Amygdala (tissue), 56 donors: ENCODE data around the gene ZNF17.
"Not testable (repeated sequence)": the region's sequence is repeated elsewhere in the genome, so short reads cannot be mapped to it uniquely, and the experiment has no call there.

Experiments used
- DNase-seq, 56 donors: peaks; one replicate each; lab custom pipeline; 2025; lab: John Stamatoyannopoulos, UW

Gene ZNF17

DNA sequence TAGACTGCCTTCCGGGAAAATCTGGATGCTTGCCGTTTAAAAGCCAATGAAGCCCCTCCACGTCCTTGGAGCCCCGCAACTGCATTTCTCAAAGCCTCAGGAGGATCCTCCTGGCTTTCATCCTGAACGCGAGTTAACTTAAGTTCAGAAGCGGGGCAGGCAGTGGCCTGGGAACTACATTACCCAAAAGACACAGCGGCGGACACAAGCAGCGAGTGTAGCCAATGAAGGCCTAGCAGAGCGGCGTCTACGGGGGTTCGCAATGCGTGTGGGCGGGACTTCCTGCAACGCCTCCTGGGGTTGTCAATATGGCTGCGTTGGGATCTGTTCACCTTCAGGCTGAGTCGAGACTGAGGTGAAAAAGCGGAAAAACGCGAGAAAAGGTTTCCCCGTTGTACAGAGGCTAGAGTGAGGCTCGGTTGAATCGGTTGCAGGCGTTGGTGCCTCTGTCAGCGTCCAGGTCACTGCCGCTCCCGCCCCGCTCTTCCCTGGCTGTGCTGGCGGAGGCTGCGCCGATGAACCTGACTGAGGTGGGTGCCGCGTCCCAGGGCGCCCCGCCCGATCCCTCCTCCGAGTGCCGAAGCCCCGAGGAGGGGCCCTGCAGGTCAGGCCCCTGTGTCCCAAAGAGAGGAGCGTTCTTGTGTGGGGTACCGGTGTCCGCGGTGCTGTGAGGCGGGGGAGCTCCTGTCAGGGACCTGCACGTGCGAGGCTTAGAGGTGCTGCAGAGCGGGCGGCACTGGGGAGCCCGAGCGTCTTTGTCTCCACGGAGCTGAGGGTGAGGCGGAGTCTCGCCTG, at the start of gene ZNF17:
TSS of gene ZNF17 (plus strand) at position 285 of the 795 bp plus-strand sequence. CDS start 2,455 bp downstream, outside the sequence.
- peak; percentile 18 to 97 (median 89) for DNase-seq

DNA sequence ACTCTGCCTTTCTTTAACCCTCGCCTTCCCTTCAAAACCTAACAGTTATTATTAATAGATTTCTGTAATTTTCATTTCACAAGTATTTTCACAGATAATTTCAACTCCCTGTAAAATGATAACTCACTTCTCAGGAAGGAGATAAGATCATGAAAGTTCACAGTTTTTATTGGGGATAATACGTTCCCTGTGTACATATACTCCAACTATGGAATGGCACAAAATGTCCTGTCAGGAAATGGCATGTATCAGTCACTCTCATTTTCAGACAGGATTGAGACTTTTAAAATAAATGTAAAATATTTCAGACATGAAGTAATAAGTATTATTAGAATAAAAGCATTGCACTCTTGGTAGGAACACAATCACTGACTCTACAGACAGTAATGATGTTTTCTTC, 48.5 kb upstream of the ZNF17 start:
- no peak for DNase-seq

DNA sequence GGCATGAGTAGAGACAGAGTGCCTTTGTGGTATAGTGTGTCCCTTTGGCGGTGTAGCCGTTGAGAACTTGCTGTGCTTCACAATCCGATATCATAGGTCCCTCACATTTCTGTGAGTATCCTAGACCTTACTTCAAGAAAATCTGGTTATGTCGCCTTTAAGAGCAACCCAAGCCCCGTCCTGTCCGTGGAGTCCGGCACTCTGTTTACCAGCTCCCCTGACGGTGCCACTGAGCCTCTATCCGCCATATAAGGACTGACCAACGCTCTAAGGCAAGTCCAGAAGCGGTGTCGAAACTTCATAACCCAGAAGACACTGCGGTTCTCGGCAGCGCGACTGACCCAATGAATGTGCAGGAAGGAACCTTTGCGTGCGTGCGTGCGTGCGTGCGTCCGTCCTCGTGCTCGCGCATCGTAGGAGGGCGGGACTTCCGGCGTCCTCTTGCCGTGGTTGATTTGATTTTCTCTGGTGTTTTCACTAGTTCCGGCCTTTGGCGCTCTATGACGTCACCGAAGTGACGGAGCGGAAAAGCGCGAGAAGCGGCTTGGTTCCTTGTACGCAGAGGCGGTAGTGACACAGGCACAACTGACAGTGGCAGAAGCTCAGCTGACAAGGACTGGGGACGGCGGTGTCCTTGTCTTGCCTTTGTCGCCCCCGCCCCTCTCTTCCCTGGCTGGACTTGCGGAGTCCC, 47.8 kb upstream of the ZNF17 start, which contains the start of the genes TRAPPC2B and ZNF547:
TSS of gene TRAPPC2B (plus strand) at position 555 of the 691 bp plus-strand sequence. CDS start 1,283 bp downstream, outside the sequence.
TSS of gene ZNF547 (plus strand) at position 555 of the 691 bp plus-strand sequence. CDS start 5,005 bp downstream, outside the sequence.
- peak; percentile 73 to 99 (median 97) for DNase-seq

DNA sequence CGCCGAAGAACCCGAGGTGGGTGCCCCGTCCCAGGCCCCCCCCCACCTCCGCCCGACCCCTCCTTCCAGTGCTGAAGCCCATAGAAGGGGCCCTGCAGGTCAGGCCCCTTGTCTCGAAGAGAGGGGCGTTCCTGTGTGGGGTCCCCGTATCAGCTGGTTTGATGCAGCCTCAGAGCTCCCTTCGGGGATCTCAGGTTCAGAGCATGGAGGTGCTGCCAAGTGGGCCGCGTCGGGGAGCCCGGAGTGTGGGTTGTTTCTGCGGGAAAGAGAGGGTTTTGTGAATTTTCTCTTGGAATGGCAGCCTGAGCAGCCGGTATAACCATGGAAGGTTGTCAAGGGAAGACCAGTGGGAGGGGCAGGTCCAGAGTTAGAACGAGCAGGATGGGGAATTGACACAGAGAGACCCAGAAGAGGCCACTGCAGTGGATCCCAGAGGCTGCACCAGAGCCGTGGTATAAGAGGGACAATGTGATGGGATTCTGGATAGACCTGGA, 47.2 kb upstream of the ZNF17 start:
- DNase-seq = peak in 4 of 56 donors; percentile 22 to 36 (median 26)

DNA sequence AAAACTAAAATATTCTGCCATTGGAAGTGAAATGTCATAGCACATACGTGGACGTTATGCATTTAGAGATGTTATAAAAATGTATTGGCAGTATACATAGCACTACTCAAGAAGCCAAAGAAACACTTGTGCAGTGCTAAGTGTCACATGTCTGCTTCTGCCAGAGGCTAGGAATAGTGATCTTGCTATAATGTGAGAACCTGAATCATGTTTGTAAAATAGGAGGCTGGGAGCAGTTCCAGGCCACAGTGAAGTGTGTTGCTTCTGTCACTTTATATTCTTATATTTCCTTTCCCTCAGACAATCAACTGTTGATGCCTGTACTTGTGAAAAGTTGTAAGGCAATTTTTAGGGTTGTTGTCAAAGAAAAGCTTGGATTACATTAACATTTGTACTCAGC, 44.2 kb upstream of the ZNF17 start:
- no peak for DNase-seq

DNA sequence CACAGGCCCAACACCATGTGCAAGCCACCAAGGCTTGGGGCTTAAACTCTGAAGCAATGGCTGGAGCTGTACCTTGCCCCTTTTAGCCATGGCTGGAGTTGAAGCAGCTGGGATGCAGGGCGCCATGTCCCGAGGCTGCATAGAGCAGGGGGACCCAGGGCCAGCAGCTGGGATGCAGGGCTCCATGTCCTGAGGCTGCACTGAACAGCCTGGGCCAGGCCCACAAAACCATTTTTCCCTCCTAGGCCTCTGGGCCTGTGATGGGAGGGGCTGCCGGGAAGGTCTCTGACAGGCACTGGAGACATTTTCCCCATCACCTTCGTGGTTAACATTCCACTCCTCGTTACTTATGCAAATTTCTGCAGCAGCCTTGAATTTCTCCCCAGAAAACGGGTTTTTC, 36.8 kb upstream of the ZNF17 start:
- DNase-seq = no peak

DNA sequence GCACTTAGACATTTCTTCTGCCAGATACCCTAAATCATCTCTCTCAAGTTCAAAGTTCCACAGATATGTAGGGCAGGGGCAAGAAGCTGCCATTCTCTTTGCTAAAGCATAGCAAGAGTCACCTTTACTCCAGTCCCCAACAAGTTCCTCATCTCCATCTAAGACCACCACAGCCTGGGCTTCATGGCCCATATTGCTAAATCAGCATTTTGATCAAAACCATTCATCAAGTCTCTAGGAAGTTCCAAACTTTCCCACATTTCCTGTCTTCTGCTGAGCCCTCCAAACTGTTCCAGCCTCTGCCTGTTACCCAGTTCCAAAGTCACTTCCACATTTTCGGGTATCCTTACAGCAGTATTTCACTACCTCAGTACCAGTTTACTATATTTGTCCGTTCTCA, 36.3 kb upstream of the ZNF17 start:
- not testable (repeated sequence) for DNase-seq

DNA sequence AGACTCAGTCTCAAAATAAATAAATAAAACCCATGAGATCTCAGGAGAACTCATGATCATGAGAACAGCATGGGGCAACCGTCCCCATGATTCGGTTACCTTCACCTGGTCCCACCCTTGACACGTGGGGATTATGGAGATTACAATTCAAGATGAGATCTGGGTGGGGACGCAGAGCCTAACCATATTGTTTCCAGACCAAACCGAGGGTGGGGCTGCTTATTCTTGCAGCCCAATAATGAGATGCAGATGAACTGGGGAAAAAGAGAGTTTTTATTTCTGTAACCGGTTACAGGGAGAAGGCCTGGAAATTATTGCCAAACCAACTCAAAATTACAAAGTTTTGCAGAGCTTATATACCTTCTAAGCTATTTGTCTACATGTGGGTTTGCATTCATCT, 34.8 kb upstream of the ZNF17 start:
- DNase-seq = no peak

DNA sequence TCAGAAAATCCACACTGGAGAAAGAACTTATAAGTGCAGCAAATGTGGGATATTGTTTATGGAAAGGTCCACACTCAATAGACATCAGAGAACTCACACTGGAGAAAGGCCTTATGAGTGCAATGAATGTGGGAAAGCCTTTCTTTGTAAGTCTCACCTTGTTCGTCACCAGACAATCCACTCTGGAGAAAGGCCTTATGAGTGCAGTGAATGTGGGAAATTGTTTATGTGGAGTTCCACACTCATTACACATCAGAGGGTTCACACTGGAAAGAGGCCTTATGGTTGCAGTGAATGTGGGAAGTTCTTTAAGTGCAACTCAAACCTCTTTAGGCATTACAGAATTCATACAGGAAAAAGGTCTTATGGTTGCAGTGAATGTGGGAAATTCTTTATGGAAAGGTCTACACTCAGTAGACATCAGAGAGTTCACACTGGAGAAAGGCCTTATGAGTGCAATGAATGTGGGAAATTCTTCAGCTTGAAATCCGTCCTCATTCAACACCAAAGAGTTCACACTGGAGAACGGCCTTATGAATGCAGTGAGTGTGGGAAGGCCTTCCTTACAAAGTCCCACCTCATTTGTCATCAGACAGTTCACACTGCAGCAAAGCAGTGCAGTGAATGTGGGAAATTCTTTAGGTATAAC, 33.3 kb upstream of the ZNF17 start:
- no peak for DNase-seq

DNA sequence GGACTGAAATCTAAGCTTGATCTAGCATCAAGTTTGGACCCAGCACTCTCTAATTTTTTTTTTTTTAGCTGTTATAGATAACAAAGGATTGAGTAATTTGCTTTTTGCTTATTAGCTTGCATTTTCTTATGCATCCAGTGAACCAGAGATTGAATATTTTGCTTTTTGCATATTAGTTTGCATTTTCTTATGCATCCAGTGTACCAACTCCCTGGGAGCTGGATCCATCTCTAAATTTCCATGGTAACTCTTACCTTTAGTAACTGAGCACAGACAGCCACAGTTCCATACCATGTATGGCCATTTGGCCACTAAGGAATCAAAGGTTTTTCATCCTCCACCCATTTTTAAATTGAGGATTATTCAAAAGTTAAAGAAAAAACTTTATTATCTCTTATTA, 30.0 kb upstream of the ZNF17 start:
- no peak for DNase-seq

DNA sequence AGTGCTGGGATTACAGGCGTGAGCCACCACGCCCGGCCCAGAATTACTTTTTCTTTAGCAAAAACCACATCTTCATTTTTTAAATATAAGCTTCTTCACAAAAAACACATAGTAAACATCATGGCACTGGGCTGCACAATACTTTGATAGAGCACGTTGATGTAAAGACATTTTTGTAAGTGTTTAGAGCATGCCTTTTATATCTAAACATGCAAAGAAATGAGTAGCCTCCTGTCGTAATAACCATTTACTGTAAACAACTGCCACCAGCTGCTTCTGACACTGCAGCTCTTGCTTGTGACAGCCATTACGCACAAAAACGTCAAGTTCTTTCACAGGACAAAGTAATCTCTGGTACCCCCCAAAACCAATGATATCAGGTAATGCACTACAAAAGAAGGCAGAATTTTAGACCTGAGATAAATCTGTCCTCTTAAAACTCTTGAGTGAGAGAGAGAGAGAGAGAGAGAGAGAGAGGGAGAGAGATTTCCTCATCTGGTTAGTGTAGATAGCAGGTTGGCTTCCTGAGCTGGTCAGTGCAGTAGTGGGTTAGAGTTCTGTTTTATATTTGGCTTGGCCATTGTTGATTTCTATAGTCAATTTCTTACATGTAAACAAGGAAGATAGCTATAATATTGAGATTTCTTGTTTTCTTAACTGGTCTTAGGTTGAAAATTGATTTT, 28.0 kb upstream of the ZNF17 start:
- no peak for DNase-seq

DNA sequence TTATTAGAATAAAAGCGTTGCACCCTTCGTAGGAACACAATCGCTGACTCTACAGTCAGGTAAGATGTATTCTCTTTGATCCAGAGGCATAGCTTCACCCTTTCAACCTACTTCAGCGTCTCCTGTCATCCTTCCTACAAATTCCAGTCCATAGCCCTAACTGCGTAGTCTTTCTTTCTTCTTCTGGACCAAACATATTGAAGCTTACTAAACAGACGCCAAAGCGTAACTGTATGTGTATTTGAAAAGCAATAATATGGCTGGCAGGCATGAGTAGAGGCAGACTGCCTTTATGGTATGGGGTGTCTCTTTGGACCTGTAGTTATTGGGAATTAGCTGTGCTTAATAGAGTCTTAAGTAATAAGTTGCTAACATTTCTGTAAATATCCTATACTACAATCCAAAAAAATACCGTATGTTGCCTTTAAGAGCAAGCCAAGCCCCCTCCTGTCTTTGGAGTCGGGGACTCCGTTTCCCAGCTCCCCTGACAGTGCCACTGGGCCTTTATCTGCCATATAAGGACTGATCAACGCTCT, 21.7 kb upstream of the ZNF17 start:
- no peak for DNase-seq

DNA sequence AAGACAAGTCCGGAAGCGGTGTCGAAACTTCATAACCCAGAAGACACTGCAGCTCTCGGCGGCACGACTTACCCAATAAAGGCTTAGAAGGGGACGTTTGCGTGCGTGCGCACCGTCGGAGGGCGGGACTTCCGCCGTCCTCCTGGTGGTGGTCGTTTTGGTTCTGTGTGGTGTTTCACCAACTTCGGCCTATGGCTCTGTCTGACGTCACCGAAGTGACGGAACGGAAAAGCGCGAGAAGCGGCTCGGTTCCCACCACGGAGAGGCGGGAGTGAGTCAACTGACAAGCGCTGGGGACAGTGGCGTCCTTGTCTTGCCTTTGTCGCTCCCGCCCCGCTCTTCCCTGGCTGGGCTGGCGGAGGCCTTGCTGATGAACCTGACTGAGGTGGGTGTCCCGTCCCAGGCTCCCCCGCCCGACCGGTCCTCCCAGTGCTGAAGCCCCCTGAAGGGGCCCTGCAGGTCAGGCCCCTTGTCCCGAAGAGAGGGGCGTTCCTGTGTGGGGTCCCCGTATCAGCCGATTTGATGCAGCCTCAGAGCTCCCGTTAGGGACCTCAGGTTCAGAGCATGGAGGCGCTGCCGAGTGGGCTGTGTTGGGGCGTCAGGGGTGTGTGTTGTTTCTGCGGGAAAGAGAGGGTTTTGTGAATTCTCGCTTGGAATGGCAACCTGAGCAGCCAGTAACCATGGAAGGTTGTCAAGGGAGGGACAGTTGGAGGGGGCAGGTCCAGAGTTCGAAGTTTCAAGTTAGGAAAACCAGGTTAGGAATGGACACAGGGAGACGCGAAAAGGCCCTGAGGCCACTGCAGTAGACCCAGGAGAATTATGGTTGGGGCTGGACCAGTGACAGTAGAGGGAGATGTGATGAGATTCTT, 21.0 kb upstream of the ZNF17 start, which contains the start of gene ZNF548:
TSS of gene ZNF548 (plus strand) at position 125 of the 869 bp plus-strand sequence. CDS start at position 371, 246 bp downstream.
- peak; percentile 43 to 99 (median 97) for DNase-seq

DNA sequence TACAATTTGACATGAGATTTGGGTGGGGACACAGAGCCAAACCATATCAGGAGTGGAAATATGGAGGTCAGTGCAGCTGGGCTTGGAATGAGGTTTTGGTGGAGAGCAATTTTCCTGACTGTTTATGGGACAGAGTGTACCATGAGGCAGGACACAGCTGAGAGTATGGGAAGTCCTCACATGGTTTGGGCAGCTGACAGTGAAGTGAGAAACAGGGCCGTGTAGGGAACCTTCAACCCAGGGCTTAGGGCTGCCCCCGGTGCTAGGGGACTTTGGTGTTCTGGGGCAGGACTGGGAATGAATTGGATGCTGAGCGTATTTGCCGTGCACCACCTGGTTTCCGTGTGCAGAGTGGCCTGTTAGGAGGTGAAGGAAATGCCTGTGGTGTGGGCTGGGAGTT, 15.3 kb upstream of the ZNF17 start:
- DNase-seq = no peak

DNA sequence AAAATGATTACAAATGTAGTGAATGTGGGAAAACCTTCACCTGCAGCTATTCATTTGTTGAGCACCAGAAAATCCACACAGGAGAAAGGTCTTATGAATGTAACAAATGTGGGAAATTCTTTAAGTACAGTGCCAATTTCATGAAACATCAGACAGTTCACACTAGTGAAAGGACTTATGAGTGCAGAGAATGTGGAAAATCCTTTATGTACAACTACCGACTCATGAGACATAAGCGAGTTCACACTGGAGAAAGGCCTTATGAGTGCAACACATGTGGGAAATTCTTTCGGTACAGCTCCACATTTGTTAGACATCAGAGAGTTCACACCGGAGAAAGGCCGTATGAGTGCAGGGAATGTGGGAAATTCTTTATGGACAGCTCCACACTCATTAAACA, 12.1 kb upstream of the ZNF17 start:
- DNase-seq = no peak

DNA sequence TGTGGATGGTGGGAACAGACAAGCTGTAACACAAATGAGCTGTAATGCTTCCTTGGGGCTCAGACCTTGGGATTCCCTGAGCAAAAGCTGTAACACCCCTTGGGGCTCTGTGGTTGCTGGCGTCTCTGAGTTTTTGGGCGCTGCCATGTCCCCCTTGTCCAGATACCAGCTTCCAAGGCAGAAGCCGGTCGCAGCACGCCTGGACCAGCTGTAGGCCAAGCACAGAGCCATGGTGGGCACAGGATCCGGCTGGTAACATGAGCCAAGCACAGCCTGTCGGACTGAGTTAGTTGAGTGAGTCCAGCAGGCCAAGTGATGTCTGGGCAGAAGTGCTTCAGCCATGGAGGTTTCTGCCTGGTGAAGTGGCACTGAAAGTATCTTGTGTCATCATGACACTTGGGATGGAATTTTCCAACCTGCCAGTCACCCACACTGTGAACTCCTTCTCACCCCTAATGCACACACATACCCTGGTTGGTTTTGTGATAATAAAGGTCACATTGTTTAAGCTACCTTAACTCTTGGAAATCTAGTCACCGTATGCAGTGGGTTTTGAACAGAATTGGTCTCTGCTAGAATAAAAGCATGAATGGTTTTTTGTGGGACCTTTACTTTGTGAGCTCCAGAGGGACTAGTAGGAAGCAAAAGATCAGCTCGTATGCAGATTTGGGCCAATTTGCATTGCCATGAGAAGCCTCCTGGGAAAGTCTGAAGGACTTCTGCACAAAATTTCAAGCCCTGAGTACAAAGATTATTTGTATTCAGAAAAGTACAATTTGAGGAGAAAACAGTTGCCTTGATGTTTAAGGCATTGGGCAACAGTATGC, 7.0 kb upstream of the ZNF17 start:
- no peak for DNase-seq

DNA sequence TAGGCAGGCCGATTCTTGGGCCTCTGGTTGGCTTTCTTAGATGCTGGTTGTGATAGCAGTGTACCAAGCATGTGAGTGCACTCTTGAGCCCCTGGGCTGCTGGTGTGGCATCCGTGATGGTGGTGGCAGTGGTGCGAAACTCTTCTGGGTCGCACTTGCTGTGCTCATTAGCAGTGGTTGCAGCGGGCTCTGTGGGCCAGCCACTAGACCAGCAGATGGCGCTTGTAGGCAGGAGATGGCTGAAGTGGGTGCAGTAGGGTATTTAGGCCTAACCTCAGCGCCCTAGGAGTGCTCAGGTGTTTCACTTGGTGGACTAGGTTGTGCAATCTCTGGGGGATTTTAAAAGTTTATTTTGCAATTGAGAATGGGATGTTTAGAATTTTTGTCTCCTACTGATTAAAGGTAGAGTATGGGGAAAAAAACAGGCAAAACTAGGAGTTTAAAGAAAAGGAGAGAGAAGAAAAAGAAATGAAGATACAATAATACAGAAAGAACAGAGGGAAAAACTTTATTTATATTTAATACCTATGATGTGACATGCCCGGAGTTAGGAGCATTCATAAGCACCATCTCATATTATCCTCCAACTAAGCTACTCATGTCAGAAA, 4.3 kb upstream of the ZNF17 start:
- DNase-seq = peak in 24 of 56 donors; percentile 0 to 48 (median 14)

DNA sequence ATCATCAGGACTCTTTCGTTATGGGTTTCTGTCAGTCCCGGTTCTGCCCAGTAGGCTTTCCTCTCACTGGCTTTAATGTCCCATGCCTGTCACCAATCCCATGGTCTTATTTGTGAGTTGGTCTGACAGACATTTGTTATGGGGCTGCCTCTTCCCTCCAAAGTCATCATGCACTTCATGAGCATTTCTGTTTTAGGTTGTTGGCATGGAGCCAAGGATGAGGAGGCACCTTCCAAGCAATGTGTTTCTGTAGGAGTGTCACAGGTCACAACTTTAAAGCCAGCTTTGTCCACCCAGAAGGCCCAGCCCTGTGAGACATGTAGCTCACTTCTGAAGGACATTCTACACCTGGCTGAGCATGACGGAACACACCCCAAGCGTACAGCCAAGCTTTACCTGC, 8.5 kb downstream of the ZNF17 start:
- no peak for DNase-seq
